Measurements from ENCODE around the gene TRPM2.
A peak's percentile ranks its signal among the peaks of the same experiment; 100 is the strongest.
"Not testable (repeated sequence)": the region's sequence is repeated elsewhere in the genome, so short reads cannot be mapped to it uniquely, and the experiment has no call there.

The TRPM2 gene

DNA sequence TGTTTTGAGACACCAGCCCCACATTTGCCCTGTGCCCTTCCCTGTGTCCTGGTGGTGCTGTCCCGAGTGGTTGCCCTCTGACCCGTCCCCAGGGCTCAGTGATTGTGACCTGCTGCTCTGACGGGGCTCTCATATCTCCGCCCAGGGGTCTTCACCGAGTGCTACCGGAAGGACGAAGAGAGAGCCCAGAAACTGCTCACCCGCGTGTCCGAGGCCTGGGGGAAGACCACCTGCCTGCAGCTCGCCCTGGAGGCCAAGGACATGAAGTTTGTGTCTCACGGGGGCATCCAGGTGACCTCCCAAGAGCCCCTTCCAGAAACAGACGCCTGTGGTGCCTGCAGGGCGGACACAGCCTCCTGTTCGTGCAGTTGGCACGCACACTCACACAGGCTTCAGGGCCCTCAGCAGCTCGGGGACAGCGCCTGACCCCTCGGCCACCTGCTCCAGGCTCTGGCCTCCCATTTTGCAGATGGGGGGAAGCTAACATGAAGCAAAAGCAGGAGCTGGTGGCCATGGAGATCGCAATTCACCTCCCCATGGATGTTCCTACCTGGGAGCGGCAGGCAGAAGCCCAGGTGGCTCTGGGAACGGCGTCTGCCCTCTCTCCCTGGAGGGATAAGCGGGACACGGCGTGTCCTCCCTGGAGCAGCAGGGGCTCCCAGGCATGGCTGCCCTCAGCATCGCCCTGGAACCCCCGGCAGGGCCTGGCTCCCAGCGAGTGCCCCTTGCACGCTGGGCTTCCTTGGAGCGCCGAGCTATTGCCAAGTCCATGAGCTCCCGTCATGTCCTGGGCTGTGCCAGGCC is 45.9 kb downstream of the TRPM2 start:
- DNase-seq = peak in 1 of 2 donors; percentile 12

DNA sequence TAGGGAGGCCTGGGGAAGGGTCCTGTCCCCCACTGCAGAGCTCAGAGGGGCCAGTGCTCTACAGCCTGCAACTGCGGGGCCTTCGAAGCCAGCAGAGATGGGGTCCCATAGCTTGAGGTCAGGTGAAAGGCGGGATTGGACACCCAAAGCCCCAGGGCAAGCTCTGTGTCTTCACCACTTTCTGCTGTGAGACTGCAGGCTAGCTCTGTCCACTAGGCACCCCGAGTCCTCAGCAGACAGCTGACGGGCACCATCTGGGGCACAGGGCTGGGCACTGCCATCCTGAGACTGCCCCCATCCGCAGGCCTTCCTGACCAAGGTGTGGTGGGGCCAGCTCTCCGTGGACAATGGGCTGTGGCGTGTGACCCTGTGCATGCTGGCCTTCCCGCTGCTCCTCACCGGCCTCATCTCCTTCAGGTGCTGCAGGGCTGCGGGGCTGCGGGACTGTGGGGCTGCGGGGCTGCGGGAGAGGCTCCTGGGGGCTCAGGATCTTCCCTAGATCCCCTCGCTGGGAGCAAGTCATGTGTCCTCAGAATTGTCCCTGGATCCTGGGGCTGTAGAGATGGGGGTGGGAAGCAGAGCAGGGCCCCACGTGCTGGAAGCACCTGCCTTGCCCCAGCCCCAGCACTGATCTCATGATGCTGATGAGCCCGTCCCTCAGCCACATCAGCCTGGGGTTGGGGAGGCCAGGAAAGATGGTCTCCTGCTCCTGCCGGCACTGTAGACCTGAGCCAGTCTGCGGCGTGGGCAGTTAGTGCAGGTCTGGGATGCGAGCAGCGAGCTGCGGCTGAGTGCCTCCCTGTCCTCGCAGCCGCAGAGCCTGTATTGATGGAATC is 46.8 kb downstream of the TRPM2 start:
- DNase-seq = peak in 1 of 2 donors; percentile 6

DNA sequence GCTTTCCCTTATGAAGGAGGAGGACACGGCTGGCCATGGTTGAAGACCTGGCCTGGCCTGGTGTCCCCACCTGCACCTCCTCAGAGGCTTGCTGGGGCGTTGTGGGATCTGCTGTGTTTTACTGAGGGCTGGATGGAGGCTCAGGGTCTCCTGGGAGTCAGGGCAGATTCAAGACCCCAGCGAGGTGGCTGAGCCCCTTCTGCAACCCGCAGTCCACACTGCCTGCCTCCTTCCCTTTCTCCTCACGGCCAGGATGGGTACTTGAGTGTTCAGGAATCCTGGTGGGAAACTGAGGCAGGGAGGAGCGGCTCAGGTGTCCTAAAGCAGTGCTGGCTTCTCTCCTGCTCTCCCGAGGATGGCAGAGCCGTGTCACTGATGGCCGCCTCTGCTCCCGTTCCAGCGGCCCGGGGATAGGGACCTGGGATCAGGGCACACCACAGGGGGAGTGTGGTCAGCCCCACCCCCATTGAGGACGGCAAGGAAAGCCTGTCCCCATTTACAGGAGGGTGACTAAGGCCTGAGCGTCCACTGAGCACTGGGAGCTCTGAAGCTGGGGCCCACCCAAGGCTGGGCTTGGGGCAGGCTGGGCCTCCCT is 47.5 kb downstream of the TRPM2 start:
- peak in 1 of 2 donors; percentile 4 for DNase-seq

DNA sequence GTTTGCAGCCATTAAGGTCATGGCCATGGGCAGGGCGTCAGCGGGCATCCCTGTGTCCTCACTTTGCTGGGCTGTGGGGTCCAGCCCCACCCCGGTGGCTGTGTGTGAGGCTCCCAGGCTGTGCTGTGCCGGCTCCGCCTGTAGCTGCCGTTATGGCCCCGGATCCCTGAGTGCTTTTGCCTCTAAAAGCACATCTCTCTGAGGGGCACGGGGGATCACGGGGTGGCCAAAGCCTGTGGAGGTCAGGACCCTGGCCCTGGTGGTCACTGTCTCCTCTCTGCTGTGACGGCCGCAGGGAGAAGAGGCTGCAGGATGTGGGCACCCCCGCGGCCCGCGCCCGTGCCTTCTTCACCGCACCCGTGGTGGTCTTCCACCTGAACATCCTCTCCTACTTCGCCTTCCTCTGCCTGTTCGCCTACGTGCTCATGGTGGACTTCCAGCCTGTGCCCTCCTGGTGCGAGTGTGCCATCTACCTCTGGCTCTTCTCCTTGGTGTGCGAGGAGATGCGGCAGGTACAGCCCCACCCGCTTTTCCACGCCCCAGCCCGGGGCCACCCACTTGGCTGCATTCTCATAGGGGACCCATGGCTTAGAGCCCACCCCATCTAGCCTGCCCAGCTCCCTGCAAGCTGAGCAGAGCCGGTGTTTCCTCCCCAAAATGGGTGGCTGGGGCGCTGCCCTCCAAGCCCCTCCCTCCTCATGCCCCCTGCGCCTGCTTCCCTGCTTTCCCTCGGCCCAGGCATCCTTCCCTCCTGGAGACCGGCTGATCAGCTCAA is 48.2 kb downstream of the TRPM2 start:
- peak in 1 of 2 donors; percentile 6 for DNase-seq

DNA sequence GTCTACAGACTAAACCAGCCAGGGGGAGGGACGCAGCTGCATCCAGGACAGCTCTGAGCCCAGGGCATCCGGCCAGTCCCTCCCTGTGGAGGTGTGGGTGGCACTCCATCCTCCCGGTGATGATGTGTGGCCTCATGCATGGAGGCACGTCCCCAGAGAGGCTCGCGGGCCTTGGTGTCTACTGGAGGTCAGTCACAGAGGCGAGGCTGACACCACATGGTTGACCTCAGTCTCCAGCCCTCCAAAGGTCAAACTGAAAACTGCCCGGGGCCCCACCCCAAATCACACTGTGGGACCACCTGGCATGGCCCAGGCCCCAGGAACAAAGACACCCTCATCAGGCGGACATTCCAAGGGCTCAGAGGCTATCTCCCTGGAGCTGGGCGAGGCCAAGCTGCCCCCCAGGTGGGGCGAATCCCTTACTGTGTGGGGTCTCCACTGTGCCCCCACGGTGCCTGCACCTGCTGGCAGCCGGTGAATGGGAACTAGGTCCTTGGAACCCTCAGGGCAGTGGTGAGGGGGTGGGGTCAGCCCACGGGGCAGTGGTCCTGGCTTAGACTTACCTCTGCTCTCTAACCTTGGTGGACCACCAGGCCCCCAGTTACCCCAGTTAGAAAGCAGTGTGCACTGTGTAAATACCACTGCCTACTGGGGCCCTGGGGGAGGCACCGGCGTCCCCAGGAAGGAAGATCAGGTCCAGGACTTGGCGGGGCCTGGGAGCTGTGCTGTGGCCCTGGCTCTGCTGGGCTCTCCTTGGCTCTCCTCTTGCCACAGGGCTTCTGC is 49.1 kb downstream of the TRPM2 start:
- peak in 1 of 2 donors; percentile 11 for DNase-seq

DNA sequence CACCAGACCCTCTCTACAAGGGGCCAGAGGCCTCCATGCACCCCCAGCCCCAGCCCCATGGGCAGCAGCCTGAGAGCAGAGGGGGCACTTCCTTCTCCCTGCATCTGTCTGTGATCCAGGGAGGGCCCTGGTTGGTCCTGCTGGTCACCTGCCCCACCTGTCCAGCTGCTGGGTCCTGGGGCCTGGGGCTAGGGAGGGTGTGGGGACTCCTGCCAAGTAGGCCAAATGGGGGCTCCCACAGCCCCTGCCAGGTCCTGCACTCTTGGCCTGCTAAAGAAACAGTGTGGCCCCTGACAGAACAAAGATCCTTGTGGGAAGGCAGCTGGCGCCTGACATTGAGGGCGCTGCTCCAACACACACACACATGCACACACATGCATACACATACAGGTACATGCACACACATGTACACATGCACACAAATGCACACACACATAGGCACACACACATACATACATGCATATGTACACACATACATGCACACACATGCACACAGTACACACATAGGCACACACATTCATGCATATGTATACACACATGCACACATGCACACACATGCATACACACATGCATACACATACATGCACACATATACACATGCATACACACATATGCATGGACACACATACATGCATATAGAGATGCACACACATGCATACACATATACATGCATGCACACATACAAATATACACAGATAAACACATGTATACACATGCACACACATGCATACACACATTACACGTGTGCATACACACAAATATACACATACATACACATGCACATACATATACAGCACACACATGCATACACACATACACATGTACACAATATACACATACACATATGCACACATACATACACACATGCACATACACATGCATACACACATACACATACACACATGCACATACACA is 49.9 kb downstream of the TRPM2 start:
- DNase-seq = peak in 1 of 2 donors; percentile 10

DNA sequence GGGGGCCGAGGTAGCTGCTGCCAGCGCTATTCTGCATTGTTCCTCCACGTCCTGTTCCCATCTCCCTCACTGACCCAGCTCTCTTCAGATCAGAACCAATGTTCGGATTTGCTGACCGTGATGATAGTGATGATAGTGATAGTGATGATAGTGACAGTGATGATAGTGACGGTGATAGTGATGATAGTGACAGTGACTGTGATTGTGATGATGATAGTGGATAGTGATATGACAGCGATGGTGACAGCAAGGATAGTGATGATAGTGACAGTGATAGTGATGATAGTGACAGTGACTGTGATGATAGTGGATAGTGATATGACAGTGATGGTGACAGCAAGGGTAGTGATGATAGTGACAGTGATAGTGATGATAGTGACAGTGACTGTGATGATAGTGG is 51.1 kb downstream of the TRPM2 start:
- DNase-seq = not testable (repeated sequence)

DNA sequence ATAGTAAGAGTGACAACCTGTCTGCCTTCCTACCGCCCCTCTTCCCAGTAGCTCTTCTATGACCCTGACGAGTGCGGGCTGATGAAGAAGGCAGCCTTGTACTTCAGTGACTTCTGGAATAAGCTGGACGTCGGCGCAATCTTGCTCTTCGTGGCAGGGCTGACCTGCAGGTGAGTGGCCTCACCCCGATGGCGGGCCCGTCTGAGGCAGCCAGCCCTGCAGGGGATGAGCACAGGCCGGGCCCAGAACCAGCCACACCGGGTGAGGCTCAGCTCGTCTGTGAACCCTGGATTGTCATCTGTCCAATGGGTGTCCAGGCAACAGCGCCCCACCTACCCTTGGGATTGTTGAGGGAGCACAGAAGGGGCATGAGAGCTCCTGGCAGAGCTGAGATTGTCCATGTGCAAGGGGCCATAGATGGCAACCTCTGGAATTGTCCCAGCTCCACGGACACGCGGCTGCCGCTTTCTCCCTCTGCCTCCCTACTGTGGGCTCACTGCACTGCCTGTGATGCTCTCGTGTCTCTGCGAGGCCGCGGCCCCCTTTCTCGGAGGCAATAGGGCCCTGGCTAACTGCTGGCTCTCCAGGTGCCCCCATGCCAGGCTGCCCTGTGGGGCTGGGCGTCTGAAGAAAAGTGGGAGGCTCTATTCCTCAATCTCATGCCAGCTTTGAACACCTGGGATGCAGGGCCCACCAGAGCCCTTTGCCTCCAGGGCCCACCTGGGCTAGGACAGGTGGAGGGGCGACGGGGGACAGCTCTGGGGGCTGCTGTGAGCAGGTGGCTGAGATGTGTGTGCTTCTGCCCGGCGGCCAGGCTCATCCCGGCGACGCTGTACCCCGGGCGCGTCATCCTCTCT is 51.9 kb downstream of the TRPM2 start:
- peak in 1 of 2 donors; percentile 13 for DNase-seq

DNA sequence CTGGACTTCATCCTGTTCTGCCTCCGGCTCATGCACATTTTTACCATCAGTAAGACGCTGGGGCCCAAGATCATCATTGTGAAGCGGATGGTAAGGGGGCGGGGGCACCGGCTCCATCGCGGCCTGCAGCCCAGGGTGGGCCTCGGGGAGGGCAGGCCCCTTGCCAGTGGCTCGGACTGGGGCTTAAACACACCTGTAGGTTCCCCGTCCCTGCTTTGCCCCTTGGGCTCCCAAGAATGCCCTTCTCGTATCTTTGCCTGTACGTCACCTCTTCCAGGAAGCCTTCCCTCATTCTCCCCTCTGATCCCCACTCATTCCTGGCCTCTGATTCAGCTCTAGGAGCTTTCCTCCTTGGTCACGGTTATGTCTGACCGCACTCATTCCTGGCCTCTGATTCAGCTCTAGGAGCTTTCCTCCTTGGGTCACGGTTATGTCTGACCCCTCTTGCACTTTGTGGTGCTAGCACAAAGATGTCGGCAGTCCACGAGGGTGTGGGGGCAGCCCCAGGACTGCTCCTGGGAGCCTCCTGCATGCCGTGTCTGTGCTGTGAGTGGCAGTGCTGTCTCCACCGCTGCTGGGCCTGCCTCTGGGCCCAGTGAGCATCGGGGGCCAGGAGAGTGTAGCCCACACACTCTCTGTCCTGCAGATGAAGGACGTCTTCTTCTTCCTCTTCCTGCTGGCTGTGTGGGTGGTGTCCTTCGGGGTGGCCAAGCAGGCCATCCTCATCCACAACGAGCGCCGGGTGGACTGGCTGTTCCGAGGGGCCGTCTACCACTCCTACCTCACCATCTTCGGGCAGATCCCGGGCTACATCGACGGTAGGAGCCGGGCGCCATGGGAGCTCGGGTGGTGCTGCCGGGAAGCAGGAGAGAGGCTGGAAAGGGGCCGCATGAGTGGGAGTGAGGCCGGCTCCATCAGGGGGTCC is 52.8 kb downstream of the TRPM2 start:
- DNase-seq = no peak

DNA sequence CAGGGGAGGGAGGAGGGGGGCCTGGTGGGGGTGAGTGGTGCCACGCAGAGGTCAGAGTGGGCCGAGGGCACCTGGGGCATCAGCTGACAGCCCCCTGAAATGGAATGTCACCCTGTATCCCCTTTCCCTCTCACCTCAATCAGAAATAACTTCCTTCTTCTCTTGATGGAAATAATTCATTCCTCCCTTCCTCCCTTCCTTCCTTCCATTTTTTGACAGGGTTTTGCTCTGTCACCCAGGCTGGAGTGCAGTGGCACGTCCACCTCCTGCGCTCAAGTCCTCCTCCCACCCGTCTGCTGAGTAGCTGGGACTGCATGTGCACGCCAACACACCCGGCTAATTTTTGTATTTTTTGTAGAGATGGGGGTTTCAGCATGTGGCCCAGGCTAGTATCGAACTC is 53.5 kb downstream of the TRPM2 start:
- DNase-seq = no peak

DNA sequence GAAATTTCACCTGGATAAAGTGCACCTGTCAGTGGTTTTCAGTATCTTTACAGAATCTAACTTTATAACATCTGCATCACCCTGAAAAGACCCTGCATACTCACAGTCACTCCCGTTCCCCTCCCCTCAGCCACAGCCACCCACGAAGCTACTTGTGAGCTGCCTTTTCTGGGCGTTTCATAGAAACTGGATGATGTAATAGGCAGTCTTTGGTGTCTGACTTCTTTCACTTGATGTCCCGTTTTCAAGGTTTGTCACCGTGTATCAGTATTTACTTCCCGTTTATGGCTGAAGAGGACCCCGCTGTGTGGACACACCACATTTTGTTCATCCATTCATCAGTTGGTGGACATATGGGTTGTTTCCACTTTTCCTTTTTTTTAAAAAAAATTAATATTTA is 54.1 kb downstream of the TRPM2 start:
- peak; percentile 33 to 47 for DNase-seq

DNA sequence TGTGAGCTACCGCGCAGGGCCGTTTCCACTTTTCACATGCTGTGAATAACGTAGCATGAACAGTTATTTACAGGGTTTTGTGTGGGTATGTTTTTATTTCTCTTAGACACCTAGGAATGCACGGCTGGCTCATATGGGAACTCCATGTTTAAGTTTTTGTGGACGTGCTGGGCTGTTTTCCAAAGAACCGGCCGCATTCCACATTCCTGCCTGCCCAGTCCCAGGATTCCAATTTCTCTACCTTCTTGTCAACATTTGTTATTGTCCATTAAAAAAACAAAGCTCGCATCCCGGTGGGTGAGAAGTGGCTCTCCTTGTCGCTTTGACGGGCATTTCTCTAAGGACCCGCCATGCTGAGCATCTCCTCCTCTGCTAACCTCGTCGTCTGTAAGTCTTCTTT is 54.8 kb downstream of the TRPM2 start:
- no peak for DNase-seq

DNA sequence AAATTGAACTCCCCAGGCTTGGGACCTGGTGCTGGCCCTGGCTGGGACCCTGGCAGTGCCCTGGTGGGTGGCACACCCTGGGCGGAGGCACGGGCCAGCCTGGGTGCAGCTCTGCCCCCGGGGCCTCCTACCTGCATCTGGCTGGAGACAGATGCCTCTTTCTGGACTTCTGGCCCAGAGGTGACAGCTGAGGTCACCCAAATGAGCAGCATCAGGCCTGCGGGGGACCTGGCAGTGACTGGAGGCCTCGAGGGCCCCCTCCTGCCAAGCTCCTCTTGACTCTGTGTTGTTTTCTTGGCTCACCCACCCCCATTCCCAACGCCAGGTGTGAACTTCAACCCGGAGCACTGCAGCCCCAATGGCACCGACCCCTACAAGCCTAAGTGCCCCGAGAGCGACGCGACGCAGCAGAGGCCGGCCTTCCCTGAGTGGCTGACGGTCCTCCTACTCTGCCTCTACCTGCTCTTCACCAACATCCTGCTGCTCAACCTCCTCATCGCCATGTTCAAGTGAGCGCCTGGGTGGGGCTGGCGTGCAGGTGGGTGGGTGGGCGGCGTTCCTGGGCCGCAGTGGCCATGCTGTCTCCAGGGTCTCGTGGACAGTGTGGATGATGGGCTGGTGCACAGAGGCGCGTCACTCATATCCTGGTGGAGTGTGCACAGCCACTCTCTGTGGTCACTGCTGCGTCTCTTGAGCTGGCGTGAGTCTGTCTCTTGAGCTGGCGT is 60.3 kb downstream of the TRPM2 start:
- no peak for DNase-seq

DNA sequence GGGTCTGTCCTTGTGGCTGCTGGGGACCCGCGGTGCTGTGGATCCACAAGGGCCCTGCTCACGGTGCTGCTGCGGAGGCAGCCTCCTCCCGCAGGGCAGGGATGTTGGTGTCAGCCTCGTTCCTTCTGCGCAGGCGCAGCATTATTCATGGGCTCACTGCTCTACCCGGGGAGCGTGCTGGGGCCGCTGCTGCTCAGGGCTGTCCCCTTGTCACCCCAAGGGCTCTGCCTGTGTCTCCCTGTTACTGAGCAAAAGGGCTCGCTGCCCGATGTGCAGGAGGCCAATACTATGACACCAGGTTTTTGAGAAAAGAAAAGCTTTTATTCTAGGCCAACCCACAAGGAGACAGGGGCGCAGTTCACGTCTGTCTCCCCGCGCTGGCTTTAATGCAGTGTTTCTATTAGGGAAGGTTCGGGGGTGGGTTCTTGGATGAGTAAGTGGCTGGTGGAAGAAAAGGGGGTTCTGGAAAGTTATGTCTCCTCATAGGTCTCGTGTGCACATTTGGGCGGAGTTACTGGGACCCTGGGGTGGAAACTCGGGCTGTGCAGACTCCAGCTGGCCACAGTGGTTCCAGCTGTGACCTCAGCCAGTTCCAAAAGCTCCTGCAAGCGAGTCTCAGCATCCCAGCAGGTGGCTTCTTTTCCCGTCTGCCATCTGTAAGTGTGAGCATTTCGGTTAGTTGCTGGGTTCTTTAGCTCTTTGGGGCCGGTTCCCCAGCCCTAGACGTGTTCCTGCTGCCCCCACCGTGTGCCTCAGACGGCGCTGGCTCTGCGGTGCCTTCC is 61.1 kb downstream of the TRPM2 start:
- no peak for DNase-seq

DNA sequence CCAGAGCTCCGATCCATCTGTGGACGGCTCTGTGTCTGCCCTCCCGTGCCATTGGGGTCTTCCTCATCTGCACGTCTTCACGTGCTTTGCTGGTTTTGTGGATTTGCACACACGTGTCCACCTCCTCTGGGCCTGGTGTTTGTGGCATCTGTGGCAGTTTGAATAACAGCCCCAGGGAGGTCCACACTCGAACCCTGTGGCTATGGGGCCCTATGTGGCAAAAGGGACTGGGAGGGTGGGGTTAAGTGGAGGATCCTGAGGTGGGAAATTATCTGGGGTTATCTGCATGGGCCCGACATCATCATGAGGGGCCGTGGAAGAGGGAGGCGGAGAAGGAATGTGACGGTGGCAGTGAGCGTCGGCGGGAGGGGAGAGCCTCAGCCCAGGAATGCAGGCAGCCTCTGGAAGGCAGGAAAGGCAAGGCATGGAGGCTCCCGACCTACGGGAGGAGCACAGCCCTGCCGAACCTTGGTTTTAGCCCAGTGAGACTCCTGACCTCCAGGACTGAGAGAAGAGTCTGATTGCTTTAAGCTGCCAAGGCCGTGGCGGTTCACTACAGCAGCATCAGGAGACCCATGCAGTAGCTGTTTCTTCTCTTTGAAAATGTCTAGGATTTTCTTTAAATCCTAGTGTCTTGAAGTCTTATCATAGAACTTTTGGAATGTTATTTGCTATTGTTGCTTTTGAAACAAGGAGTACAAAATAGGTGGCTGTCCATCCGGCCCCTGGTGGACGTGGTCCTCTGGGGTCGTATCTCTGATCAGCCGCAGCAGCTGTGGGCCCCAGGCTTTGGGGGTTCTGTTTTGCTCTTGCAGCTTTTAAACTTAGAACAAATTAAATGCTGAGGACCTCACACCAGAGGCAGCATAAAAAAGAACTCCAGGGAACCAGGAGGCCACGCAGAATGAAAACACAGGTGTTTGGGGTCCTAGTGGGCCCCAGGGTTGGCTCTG is 61.9 kb downstream of the TRPM2 start:
- DNase-seq = no peak

DNA sequence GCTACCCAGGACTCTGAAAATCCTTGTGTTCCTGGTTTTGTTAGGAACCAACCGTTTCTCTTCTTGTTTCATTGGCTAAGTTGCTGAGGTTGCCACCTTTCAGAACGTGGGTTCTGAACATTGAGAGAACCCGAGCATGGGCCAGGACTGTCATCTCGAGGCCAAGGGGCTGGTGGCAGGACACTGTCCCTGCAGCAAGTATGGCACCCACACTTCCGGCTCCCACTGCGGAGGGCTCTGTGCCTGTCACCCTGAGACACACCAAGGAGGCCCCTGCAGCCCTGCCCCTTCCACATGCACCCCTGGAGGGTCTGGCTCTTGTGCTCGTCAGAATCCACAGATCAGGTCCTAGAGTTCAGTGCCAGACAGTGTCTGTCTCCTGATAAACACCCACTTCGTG is 62.8 kb downstream of the TRPM2 start:
- DNase-seq = no peak

All from stimulated activated CD4-positive, alpha-beta T cell treated with anti-CD3 and anti-CD28 coated beads, Interleukin-2, amount 100 ng/mL, for 24 hours (primary cell).